ENCODE data around the gene ATXN1.

ATXN1 gene

DNA sequence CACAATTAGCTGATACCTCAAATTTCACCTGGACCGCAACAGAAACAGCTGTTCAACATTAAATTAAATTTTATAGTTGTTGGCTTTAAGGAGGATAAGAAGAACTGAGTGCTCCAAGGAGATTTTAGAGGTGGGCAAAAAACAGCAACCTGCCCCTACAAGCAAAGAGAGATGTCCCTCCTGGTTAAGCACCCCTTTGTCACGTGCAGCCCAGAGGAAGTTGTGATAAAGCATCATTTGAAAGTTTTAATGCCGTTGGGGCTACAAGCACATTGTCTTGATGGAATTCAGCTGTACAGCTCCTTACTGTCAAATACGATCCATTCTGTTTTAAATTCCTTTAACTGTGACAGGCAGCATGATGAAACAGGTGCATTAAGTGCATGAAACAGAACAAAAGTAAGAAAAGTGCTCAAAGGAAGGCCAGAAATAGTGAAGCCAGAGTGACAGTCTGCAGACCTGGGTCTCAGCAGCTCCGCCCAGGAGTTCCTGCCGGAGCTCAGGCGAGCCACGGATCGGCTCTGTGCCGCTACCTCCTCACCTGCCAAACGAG is 327.8 kb downstream of the ATXN1 start:
- no peak for DNase-seq
- TF ChIP-seq, protein P1, sequence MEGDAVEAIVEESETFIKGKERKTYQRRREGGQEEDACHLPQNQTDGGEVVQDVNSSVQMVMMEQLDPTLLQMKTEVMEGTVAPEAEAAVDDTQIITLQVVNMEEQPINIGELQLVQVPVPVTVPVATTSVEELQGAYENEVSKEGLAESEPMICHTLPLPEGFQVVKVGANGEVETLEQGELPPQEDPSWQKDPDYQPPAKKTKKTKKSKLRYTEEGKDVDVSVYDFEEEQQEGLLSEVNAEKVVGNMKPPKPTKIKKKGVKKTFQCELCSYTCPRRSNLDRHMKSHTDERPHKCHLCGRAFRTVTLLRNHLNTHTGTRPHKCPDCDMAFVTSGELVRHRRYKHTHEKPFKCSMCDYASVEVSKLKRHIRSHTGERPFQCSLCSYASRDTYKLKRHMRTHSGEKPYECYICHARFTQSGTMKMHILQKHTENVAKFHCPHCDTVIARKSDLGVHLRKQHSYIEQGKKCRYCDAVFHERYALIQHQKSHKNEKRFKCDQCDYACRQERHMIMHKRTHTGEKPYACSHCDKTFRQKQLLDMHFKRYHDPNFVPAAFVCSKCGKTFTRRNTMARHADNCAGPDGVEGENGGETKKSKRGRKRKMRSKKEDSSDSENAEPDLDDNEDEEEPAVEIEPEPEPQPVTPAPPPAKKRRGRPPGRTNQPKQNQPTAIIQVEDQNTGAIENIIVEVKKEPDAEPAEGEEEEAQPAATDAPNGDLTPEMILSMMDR (IDR thresholded peaks at IDR 0.05): no peak
- H3K36me3 Mint-ChIP-seq (ENCODE audit: low read depth): no peaks in the 10 kb centered on the region
- H3K4me3 Mint-ChIP-seq: no peak overlapping the region
- no peaks in the 10 kb centered on the region for H3K9me3 Mint-ChIP-seq
- peaks cover 13% of the 10 kb centered on the region for H3K4me1 Mint-ChIP-seq
- peaks cover 8% of the 10 kb centered on the region for H3K27me3 Mint-ChIP-seq (ENCODE audit: low read depth, poor library complexity)
- H3K27ac Mint-ChIP-seq: no peak overlapping the region

DNA sequence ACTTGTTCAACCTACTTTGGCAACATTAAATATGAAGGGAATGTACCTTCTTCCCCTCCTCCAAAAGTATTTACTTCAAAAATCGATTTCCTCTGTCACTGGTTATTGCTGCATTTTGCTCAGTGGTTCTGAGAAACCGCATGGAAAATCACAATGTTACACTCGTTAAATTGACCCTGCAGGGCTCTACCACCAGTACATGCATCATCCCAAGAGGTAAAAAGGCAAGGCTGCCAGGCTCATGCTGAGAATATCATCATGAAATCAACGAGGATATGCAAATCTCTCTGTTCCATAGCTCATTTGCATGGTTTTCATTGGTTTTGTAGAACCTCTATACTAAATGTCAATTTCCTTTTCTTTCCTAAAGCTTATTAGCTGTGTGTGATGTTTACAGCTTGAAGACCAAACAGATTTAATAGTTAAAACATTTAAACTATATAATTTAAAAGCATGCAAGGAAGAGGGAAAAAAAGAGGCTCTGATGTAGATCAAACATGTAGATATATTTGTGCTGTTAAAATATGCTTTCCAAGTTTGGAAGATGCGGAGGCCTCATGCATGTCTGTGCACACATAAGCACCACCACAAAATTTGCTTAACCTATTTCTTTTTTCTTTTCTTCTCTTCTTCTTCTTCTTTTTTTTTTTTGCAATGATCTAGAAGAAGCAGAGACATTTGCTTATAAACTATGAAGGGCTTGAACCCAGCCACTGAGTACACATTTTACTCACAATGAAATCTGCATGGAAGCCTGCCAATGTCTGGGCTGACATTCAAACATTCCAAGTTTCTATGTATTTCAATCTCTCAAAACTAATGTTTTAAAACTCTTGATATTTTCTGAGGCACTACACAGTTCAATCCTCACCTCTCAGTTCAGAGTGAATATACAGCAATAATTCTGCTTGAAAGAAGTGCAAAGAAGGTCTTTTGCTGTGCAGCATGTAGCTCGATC is 328.9 kb downstream of the ATXN1 start:
- Mint-ChIP-seq H3K9me3 (no peaks in the 10 kb centered on the region), H3K27ac (no peak overlapping the region)
- no peak for DNase-seq

DNA sequence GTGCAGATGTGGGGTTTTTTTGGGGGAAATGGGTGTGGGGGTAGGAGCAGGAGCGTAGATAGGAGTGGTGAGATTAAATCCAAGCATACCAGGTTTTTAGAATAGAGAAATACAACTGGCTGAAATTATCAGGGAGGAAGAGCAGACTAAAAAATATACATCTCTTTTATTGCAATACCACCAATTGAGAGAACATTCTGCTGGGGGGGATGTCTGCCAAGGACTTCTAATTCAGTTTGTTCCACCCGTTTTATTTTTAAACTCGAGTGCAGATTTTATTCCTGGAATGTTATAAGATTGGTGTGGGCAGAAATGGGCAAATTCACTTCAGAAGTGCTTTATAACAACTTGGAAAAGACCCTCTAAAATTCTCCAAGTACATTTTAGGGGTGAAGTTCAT is 330.2 kb downstream of the ATXN1 start:
- Mint-ChIP-seq H3K4me1 (peaks cover 13% of the 10 kb centered on the region), H3K27ac (no peak overlapping the region), H3K4me3 (no peak overlapping the region), H3K27me3 (ENCODE audit: low read depth, poor library complexity) (peaks cover 15% of the 10 kb centered on the region), H3K36me3 (ENCODE audit: low read depth) (no peaks in the 10 kb centered on the region), H3K9me3 (no peaks in the 10 kb centered on the region)
- no peak for DNase-seq
- TF ChIP-seq, protein P1 (IDR thresholded peaks at IDR 0.05): no peak

More for the DNA sequence above, 328.9 kb downstream of the ATXN1 start:
- Mint-ChIP-seq H3K36me3 (ENCODE audit: low read depth) (no peaks in the 10 kb centered on the region), H3K4me1 (peaks cover 13% of the 10 kb centered on the region), H3K4me3 (no peak overlapping the region), H3K27me3 (ENCODE audit: low read depth, poor library complexity) (peaks cover 15% of the 10 kb centered on the region)
- TF ChIP-seq, protein P1 (IDR thresholded peaks at IDR 0.05): no peak

DNA sequence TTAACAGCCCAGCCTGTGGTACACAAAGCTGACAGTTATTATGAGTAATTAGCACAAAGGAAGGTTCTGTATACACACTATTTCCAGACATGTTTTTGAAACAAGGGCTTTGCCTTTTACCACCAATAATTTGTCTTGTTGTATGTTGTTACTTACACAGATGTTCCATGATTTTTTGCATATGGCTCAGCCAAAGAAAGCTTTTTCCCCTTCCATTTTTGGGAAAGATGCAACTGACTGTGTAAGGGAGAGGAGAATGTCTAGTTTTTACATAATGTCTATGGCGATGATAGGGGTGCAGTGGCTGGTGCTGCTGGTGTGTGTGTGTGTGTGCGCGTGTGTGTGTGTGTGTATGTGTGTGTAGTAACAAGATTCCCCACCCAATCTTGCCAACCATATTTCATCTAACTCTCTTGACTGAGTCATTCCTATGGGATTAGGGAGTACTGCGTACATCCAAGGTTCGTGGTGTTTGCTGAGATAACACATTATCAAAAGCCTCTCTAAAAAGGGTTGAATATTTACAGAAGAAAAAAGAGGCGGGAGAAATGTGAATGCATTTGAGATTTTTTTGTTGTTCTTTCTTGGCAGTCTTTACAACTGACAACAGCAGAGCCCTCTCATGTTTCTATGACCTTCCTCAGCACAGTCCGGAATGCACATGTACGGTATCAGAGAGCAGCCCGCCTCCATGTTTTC is 330.7 kb downstream of the ATXN1 start:
- Mint-ChIP-seq H3K4me3 (no peak overlapping the region), H3K27ac (no peak overlapping the region), H3K4me1 (peaks cover 13% of the 10 kb centered on the region), H3K27me3 (ENCODE audit: low read depth, poor library complexity) (peaks cover 17% of the 10 kb centered on the region), H3K36me3 (ENCODE audit: low read depth) (no peaks in the 10 kb centered on the region), H3K9me3 (no peaks in the 10 kb centered on the region)
- TF ChIP-seq, protein P1 (IDR thresholded peaks at IDR 0.05): no peak
- DNase-seq: no peak

DNA sequence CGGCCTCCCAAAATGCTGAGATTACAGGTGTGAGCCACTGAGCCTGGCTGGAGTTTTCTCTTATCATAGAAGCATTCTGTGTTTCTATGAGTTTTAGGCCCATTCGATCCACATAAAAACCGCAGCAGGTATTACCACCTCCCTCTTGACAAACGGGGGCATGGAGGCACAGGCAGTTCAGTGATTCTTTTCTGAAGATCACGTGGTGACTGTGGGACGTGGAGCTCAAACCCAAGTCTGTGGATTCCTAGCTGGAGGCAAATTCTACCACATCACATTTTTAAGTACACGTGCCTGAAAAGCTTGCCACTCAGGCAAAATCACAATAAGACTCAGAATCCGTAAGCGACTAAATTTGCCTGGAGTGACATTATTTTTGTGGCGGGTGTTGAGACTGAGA is 331.6 kb downstream of the ATXN1 start:
- H3K9me3 Mint-ChIP-seq: no peaks in the 10 kb centered on the region
- peaks cover 15% of the 10 kb centered on the region for H3K27me3 Mint-ChIP-seq (ENCODE audit: low read depth, poor library complexity)
- H3K36me3 Mint-ChIP-seq (ENCODE audit: low read depth): no peaks in the 10 kb centered on the region
- no peak overlapping the region for H3K27ac Mint-ChIP-seq
- DNase-seq: no peak
- no peak overlapping the region for H3K4me3 Mint-ChIP-seq
- H3K4me1 Mint-ChIP-seq: peaks cover 13% of the 10 kb centered on the region
- TF ChIP-seq, protein P1 (IDR thresholded peaks at IDR 0.05): no peak
